Activated T-cell treated with anti-CD3 and anti-CD28 coated beads, Interleukin-2, amount 50 U/mL, for 24 hours (primary cell): ENCODE measurements around the gene LY6G5B.

Experiments used
- DNase-seq: peaks from one replicate; pipeline ENCODE4 v3.0.0-alpha.2; 2020
- H3K27ac Mint-ChIP-seq: 2 replicates; pipeline ENCODE4 v1.8.0; 2020; ENCODE audit warnings: mild to moderate bottlenecking, mixed read lengths
- H3K27me3 Mint-ChIP-seq: 2 replicates; pipeline ENCODE4 v1.8.0; 2020; ENCODE audit warnings: mixed read lengths
- H3K36me3 Mint-ChIP-seq: 2 replicates; pipeline ENCODE4 v1.8.0; 2020; ENCODE audit warnings: low read depth, mixed read lengths
- H3K4me1 Mint-ChIP-seq: 2 replicates; pipeline ENCODE4 v1.8.0; 2020; ENCODE audit warnings: low read depth, mixed read lengths
- H3K4me3 Mint-ChIP-seq: 2 replicates; pipeline ENCODE4 v1.8.0; 2020; ENCODE audit warnings: mild to moderate bottlenecking, moderate library complexity, mixed read lengths
- H3K9me3 Mint-ChIP-seq: 2 replicates; pipeline ENCODE4 v1.8.0; 2020; ENCODE audit warnings: mixed read lengths

Gene LY6G5B

GRCh38 chr6:31633447-31633846, 36.3 kb upstream of the LY6G5B start:
- no peaks in the 10 kb centered on the region for H3K9me3 Mint-ChIP-seq
- H3K27ac Mint-ChIP-seq: peak overlapping the region; percentile 84
- H3K4me3 Mint-ChIP-seq: no peak overlapping the region
- DNase-seq: no peak
- H3K4me1 Mint-ChIP-seq: peaks cover 3% of the 10 kb centered on the region
- H3K36me3 Mint-ChIP-seq: peaks cover 99% of the 10 kb centered on the region
- H3K27me3 Mint-ChIP-seq: no peaks in the 10 kb centered on the region

DNA sequence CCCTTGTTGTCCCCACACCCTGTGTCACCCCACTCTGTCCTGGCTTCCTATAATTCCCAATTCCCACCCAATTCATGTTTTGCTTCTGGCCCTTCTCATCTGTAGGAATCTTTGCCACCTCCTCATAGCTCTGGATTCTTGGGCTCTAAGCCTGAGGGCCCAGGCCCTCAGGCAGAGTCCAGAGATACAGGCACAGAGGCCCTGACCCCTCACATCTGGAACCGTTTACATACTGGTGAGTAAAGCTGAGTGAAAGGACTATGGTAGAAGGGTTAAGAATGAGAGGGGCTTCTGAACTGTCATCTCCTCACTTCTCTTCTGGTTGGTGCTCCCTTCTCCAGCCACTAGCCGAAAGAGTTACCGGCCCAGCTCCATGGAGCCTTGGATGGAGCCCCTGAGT, 35.6 kb upstream of the LY6G5B start:
- no peaks in the 10 kb centered on the region for H3K9me3 Mint-ChIP-seq
- H3K27ac Mint-ChIP-seq: peak overlapping the region; percentile 84
- no peak overlapping the region for H3K4me3 Mint-ChIP-seq
- no peak for DNase-seq
- H3K27me3 Mint-ChIP-seq: no peaks in the 10 kb centered on the region
- peaks cover 99% of the 10 kb centered on the region for H3K36me3 Mint-ChIP-seq
- H3K4me1 Mint-ChIP-seq: peaks cover 6% of the 10 kb centered on the region

DNA sequence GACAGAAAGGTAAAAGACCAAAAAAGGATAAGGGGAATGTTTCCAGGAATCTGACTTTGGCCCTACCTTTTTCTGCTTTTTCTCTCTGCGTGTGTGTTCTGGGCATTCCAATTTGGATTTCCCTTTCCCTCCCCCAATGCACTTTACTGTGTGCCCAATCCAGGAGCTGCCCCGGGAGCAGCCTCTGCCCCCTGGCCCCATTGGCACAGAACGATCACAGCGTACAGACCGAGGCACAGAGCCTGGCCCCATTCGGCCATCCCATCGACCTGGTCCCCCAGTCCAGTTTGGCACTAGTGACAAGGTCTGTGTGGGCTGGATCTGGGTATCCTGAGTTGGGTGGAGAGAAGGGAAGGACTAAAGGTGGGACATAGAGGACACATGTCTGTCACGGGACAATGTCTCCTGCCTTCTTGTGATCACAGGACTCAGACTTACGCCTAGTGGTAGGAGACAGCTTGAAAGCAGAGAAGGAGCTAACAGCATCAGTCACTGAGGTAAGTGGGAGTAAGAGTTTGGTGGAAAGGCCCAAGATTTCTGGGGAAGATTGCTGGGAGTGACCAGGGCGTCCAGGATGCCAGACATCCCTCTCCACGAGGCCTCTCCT, 34.7 kb upstream of the LY6G5B start:
- Mint-ChIP-seq H3K4me3 (no peak overlapping the region), H3K27me3 (no peaks in the 10 kb centered on the region), H3K9me3 (no peaks in the 10 kb centered on the region), H3K36me3 (peaks cover 99% of the 10 kb centered on the region), H3K27ac (peak overlapping the region; percentile 72), H3K4me1 (peaks cover 14% of the 10 kb centered on the region)
- DNase-seq: no peak

GRCh38 chr6:31636698-31637596, 32.8 kb upstream of the LY6G5B start:
- DNase-seq: no peak
- H3K36me3 Mint-ChIP-seq: peaks cover 99% of the 10 kb centered on the region

GRCh38 chr6:31639043-31639442, 30.7 kb upstream of the LY6G5B start:
- peaks cover 12% of the 10 kb centered on the region for H3K4me1 Mint-ChIP-seq
- H3K36me3 Mint-ChIP-seq: peaks cover 96% of the 10 kb centered on the region
- DNase-seq: no peak
- no peak overlapping the region for H3K4me3 Mint-ChIP-seq
- no peaks in the 10 kb centered on the region for H3K27me3 Mint-ChIP-seq
- H3K27ac Mint-ChIP-seq: peak overlapping the region; percentile 88
- H3K9me3 Mint-ChIP-seq: no peaks in the 10 kb centered on the region

More at GRCh38 chr6:31636698-31637596, 32.8 kb upstream of the LY6G5B start:
- H3K27ac Mint-ChIP-seq: peak overlapping the region; percentile 65
- no peaks in the 10 kb centered on the region for H3K27me3 Mint-ChIP-seq
- H3K4me3 Mint-ChIP-seq: no peak overlapping the region
- peaks cover 14% of the 10 kb centered on the region for H3K4me1 Mint-ChIP-seq
- H3K9me3 Mint-ChIP-seq: no peaks in the 10 kb centered on the region

GRCh38 chr6:31639449-31639861, 30.3 kb upstream of the LY6G5B start:
- Mint-ChIP-seq H3K27ac (peak overlapping the region; percentile 88), H3K27me3 (no peaks in the 10 kb centered on the region), H3K4me3 (no peak overlapping the region), H3K9me3 (no peaks in the 10 kb centered on the region), H3K36me3 (peaks cover 96% of the 10 kb centered on the region), H3K4me1 (peaks cover 12% of the 10 kb centered on the region)
- DNase-seq: no peak

- Mint-ChIP-seq H3K4me1 (peaks cover 14% of the 10 kb centered on the region), H3K27ac (peak overlapping the region; percentile 88), H3K27me3 (no peaks in the 10 kb centered on the region), H3K4me3 (no peak overlapping the region), H3K9me3 (no peaks in the 10 kb centered on the region), H3K36me3 (peaks cover 96% of the 10 kb centered on the region)
- no peak for DNase-seq
Measured at GRCh38 chr6:31640612-31641011, 29.2 kb upstream of the LY6G5B start.

GRCh38 chr6:31641370-31641769, 28.4 kb upstream of the LY6G5B start:
- Mint-ChIP-seq H3K27me3 (no peaks in the 10 kb centered on the region), H3K4me3 (no peak overlapping the region), H3K27ac (peak overlapping the region; percentile 88)

GRCh38 chr6:31642798-31643570, 26.8 kb upstream of the LY6G5B start:
- no peaks in the 10 kb centered on the region for H3K27me3 Mint-ChIP-seq
- H3K36me3 Mint-ChIP-seq: peaks cover 97% of the 10 kb centered on the region
- H3K27ac Mint-ChIP-seq: peak overlapping the region; percentile 74
- H3K4me1 Mint-ChIP-seq: peaks cover 16% of the 10 kb centered on the region
- H3K4me3 Mint-ChIP-seq: no peak overlapping the region
- no peaks in the 10 kb centered on the region for H3K9me3 Mint-ChIP-seq
- DNase-seq: no peak

More at GRCh38 chr6:31641370-31641769, 28.4 kb upstream of the LY6G5B start:
- H3K4me1 Mint-ChIP-seq: peaks cover 14% of the 10 kb centered on the region
- peaks cover 96% of the 10 kb centered on the region for H3K36me3 Mint-ChIP-seq
- DNase-seq: no peak
- H3K9me3 Mint-ChIP-seq: no peaks in the 10 kb centered on the region

- Mint-ChIP-seq H3K9me3 (no peaks in the 10 kb centered on the region), H3K27me3 (no peaks in the 10 kb centered on the region), H3K36me3 (peaks cover 97% of the 10 kb centered on the region), H3K4me3 (no peak overlapping the region), H3K27ac (peak overlapping the region; percentile 59), H3K4me1 (peaks cover 15% of the 10 kb centered on the region)
- DNase-seq: no peak
Measured at GRCh38 chr6:31643818-31644454, 25.8 kb upstream of the LY6G5B start.

DNA sequence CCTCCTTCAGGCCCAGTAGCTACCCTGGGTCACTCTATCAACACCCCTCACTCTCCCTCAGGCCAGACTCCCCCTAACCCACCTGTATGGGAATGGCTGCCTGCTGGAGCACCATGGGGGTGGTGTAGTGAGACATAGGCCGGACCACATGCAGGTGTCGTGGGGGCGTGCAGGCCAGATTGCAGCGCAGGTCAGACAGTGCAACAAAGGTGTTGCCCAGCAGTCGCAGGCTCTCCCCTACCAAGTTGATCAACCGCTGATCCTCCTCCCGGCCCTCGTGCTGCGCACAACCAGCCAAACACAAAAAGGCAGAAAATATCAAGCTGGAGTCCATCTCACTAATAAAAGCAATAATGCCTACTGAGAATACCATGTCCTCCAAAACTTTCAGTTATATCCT, 24.5 kb upstream of the LY6G5B start:
- peak overlapping the region; percentile 71 for H3K27ac Mint-ChIP-seq
- DNase-seq: no peak
- H3K4me1 Mint-ChIP-seq: peaks cover 15% of the 10 kb centered on the region
- H3K27me3 Mint-ChIP-seq: no peaks in the 10 kb centered on the region
- no peak overlapping the region for H3K4me3 Mint-ChIP-seq
- no peaks in the 10 kb centered on the region for H3K9me3 Mint-ChIP-seq
- peaks cover 97% of the 10 kb centered on the region for H3K36me3 Mint-ChIP-seq

GRCh38 chr6:31651602-31652191, 18.1 kb upstream of the LY6G5B start:
- DNase-seq: no peak
- H3K36me3 Mint-ChIP-seq: peaks cover 88% of the 10 kb centered on the region

DNA sequence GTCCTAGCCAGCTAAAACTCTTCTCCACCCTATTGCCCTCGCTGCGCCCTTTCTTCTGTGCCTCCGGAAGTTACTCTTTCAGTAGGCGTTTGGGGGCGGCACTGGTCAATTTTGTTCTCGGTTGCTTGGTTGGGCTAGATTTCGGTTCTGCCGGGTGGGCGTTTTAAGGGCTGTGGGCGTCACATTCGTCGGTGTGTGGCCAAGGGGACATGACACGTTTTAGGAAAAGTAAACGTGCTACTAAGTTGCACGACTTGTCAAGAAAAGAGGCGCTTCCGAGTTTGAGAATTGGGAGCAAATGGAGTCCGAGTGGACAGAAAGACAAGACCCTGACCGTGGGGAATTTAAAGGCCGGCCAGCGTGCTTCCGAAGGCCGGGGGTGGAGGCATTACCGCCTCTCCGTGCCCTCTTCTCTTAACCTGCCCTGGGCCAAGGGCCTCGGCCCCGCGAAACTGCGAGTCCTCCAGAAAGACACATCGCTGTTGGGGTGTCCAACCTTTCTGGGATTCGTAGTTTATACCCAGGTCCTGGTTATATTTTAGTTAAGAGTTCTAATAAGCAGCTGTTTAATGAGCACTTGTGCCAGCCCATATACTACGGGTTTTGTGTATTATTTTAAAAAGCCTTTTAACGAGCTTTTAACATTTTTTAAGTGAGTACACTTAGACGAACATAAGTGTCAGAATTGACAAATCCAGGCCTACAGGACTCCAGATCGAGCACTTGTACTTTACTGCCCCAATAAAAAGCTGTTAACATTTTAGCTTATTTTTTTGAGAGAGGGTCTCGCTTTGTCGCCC, 16.7 kb upstream of the LY6G5B start:
- DNase-seq: no peak
- Mint-ChIP-seq H3K4me3 (peak overlapping the region; percentile 92), H3K36me3 (peaks cover 85% of the 10 kb centered on the region), H3K9me3 (no peaks in the 10 kb centered on the region), H3K27ac (peak overlapping the region; percentile 100), H3K27me3 (no peaks in the 10 kb centered on the region), H3K4me1 (peaks cover 69% of the 10 kb centered on the region)

More at GRCh38 chr6:31651602-31652191, 18.1 kb upstream of the LY6G5B start:
- H3K4me3 Mint-ChIP-seq: peak overlapping the region; percentile 92
- H3K27me3 Mint-ChIP-seq: no peaks in the 10 kb centered on the region
- no peaks in the 10 kb centered on the region for H3K9me3 Mint-ChIP-seq
- peak overlapping the region; percentile 100 for H3K27ac Mint-ChIP-seq
- peaks cover 59% of the 10 kb centered on the region for H3K4me1 Mint-ChIP-seq
